ENCODE measurements around the gene PTPN1. TPM values are rescaled to one million over a fixed set of nuclear protein-coding genes. Genes with fewer than 3 reads are reported as not detected.

The PTPN1 gene
- total RNA-seq, 1 donor from 2014 or later: 78.2 TPM

GRCh38 chr20:50602432-50603088 is 92.4 kb downstream of the PTPN1 start:
- no peak overlapping the region for H3K4me3 ChIP-seq
- no peak overlapping the region for H3K27ac ChIP-seq
- H3K36me3 ChIP-seq: no peaks in the 10 kb centered on the region
- no peaks in the 10 kb centered on the region for H3K27me3 ChIP-seq (ENCODE audit: low read depth)
- TF ChIP-seq, protein P1, sequence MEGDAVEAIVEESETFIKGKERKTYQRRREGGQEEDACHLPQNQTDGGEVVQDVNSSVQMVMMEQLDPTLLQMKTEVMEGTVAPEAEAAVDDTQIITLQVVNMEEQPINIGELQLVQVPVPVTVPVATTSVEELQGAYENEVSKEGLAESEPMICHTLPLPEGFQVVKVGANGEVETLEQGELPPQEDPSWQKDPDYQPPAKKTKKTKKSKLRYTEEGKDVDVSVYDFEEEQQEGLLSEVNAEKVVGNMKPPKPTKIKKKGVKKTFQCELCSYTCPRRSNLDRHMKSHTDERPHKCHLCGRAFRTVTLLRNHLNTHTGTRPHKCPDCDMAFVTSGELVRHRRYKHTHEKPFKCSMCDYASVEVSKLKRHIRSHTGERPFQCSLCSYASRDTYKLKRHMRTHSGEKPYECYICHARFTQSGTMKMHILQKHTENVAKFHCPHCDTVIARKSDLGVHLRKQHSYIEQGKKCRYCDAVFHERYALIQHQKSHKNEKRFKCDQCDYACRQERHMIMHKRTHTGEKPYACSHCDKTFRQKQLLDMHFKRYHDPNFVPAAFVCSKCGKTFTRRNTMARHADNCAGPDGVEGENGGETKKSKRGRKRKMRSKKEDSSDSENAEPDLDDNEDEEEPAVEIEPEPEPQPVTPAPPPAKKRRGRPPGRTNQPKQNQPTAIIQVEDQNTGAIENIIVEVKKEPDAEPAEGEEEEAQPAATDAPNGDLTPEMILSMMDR (IDR thresholded peaks at IDR 0.05): no peak
- intact Hi-C loops (cut with DNase I): no loop called here
- DNase-seq: no peak
- H3K9me3 ChIP-seq: no peaks in the 10 kb centered on the region
- no peaks in the 10 kb centered on the region for H3K4me1 ChIP-seq
- ATAC-seq: peak; percentile 5 to 7

- H3K27me3 ChIP-seq (ENCODE audit: low read depth): no peaks in the 10 kb centered on the region
- no peak overlapping the region for H3K27ac ChIP-seq
- H3K4me1 ChIP-seq: no peaks in the 10 kb centered on the region
- intact Hi-C loops (cut with DNase I): no loop called here
- ATAC-seq: no peak
- no peaks in the 10 kb centered on the region for H3K9me3 ChIP-seq
- DNase-seq: no peak
- H3K36me3 ChIP-seq: no peaks in the 10 kb centered on the region
- no peak overlapping the region for H3K4me3 ChIP-seq
- TF ChIP-seq, protein P1 (IDR thresholded peaks at IDR 0.05): no peak
These were observed 94.3 kb downstream of the PTPN1 start for GRCh38 chr20:50604451-50604850.

GRCh38 chr20:50605136-50605535 is 95.0 kb downstream of the PTPN1 start:
- ATAC-seq (no peak), DNase-seq (no peak)
- no peaks in the 10 kb centered on the region for H3K36me3 ChIP-seq
- no peaks in the 10 kb centered on the region for H3K9me3 ChIP-seq
- no peak overlapping the region for H3K4me3 ChIP-seq
- intact Hi-C loops (cut with DNase I): no loop called here
- no peak overlapping the region for H3K27ac ChIP-seq
- TF ChIP-seq, protein P1 (IDR thresholded peaks at IDR 0.05): no peak
- H3K27me3 ChIP-seq (ENCODE audit: low read depth): no peaks in the 10 kb centered on the region
- no peaks in the 10 kb centered on the region for H3K4me1 ChIP-seq

GRCh38 chr20:50607436-50607835 is 97.3 kb downstream of the PTPN1 start:
- no peaks in the 10 kb centered on the region for H3K9me3 ChIP-seq
- TF ChIP-seq, protein P1 (IDR thresholded peaks at IDR 0.05): no peak
- H3K36me3 ChIP-seq: no peaks in the 10 kb centered on the region
- H3K27ac ChIP-seq: no peak overlapping the region
- intact Hi-C loops (cut with DNase I): no loop called here
- no peaks in the 10 kb centered on the region for H3K27me3 ChIP-seq (ENCODE audit: low read depth)
- DNase-seq (no peak), ATAC-seq (no peak)
- no peak overlapping the region for H3K4me3 ChIP-seq
- H3K4me1 ChIP-seq: no peaks in the 10 kb centered on the region

DNA sequence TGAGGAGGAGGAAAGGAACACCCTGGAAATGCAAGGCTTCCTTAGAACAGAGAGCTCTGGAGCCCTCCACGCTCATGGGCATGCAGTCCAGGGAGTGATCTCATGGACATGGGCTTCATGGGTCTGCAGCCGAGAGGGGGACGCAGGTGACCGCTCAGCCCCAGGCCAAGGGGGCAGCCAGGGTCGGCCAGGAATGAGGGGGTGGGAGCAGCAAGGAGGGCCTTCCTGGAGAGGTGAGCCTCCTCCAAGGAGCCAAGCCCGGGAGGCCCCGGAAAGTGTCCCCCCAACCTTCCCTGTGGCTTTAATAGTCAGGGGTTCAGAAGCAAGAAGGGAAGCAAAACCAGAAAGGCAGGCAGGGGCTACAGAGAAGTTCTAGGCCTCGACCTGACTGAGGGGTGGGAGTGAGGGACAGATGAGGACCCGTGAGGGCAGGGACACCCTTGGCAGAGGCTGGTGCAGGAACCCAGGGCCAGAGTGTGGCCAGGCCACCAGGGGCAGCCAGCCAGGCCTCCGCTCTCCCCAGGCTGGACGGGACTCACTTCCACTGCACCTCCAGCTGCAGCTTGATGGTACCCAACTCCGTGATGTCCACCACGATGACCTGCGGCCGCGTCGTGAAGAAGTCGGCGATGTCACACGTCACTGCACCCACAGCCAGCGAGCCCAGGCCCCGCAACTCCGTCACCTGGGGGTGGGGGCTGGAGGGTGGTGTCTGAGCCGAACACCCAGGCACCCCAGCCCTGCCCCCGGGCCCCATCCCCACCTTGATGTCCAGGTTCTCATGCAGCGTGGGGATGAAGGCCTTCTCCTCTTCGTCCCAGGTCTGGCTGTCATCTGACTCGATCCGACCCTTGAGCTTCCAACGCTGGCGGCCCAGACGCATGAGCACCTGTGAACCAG is 97.9 kb downstream of the PTPN1 start:
- Histone ChIP-seq H3K4me1 (no peaks in the 10 kb centered on the region), H3K27ac (no peak overlapping the region), H3K36me3 (no peaks in the 10 kb centered on the region), H3K4me3 (no peak overlapping the region), H3K9me3 (no peaks in the 10 kb centered on the region), H3K27me3 (ENCODE audit: low read depth) (no peaks in the 10 kb centered on the region)
- TF ChIP-seq, protein P1 (IDR thresholded peaks at IDR 0.05): no peak
- intact Hi-C loops (cut with DNase I): no loop called here
- ATAC-seq: no peak
- no peak for DNase-seq
